Brain microvascular endothelial cell (primary cell): ENCODE data around the gene HS3ST3B1.

ENCODE experiments used
- DNase-seq: peaks from one replicate; pipeline ENCODE4 v3.0.0-alpha.2; 2020
- H3K27ac ChIP-seq: fragments of 250-450 bp; sonication (Bioruptor Pico); 2 replicates; pipeline ENCODE4 v1.5.1; 2020; ENCODE audit warnings: mild to moderate bottlenecking, moderate library complexity
- H3K27me3 ChIP-seq: fragments of 250-450 bp; sonication (Bioruptor Pico); replicated peaks from 2 replicates; pipeline ENCODE4 v1.5.1; 2020; ENCODE audit warnings: mild to moderate bottlenecking
- H3K36me3 ChIP-seq: fragments of 250-450 bp; sonication (Bioruptor Pico); replicated peaks from 2 replicates; pipeline ENCODE4 v1.5.1; 2020; ENCODE audit warnings: mild to moderate bottlenecking
- H3K4me3 ChIP-seq: 2 replicates; pipeline ENCODE4 v1.5.1; 2011; ENCODE audit warnings: low read depth, mild to moderate bottlenecking, control low read depth, low read length, moderate library complexity
- CTCF ChIP-seq: IDR thresholded peaks from 2 replicates; pipeline ENCODE4 v1.5.1; 2011; ENCODE audit warnings: low read depth, mild to moderate bottlenecking, moderate library complexity, low read length, control low read depth, inconsistent platforms; ENCODE audit errors: missing control alignments
- in situ Hi-C: cut with HindIII; loops from 2 replicates; pipeline ENCODE4 v1.10.0; 2017; ENCODE audit warnings: low sequenced_read_pairs, low pct_ligation_motif_present

HS3ST3B1 gene

GRCh38 chr17:14325618-14326167 is 24.8 kb downstream of the HS3ST3B1 start:
- in situ Hi-C loops, result no loop called here
- no peak for TF ChIP-seq CTCF
- no peak overlapping the region for H3K4me3 ChIP-seq

GRCh38 chr17:14329900-14330491 is 29.1 kb downstream of the HS3ST3B1 start:
- Histone ChIP-seq H3K4me3 (no peak overlapping the region), H3K27me3 (no peaks in the 10 kb centered on the region), H3K27ac (no peak overlapping the region), H3K36me3 (no peaks in the 10 kb centered on the region)
- no peak for TF ChIP-seq CTCF
- no peak for DNase-seq
- in situ Hi-C loops, result no loop called here

More at GRCh38 chr17:14325618-14326167, 24.8 kb downstream of the HS3ST3B1 start:
- DNase-seq, result no peak
- H3K27me3 ChIP-seq, result no peaks in the 10 kb centered on the region
- H3K27ac ChIP-seq, result no peak overlapping the region
- no peaks in the 10 kb centered on the region for H3K36me3 ChIP-seq

- Histone ChIP-seq H3K4me3 (no peak overlapping the region), H3K27me3 (no peaks in the 10 kb centered on the region), H3K27ac (no peak overlapping the region), H3K36me3 (no peaks in the 10 kb centered on the region)
- in situ Hi-C loops, result no loop called here
- no peak for DNase-seq
- no peak for TF ChIP-seq CTCF
Measured at GRCh38 chr17:14330492-14330962, 29.6 kb downstream of the HS3ST3B1 start.

GRCh38 chr17:14331225-14331981 is 30.5 kb downstream of the HS3ST3B1 start:
- in situ Hi-C loops, result no loop called here
- Histone ChIP-seq H3K27ac (no peak overlapping the region), H3K27me3 (no peaks in the 10 kb centered on the region), H3K4me3 (no peak overlapping the region), H3K36me3 (no peaks in the 10 kb centered on the region)
- DNase-seq, result no peak
- TF ChIP-seq CTCF, result no peak

- TF ChIP-seq CTCF, result no peak
- Histone ChIP-seq H3K36me3 (no peaks in the 10 kb centered on the region), H3K4me3 (no peak overlapping the region), H3K27ac (no peak overlapping the region), H3K27me3 (no peaks in the 10 kb centered on the region)
- in situ Hi-C loops, result no loop called here
- no peak for DNase-seq
Measured at GRCh38 chr17:14331982-14332298, 31.1 kb downstream of the HS3ST3B1 start.
